Hepatocyte (in vitro differentiated cells): Measurements from ENCODE around the gene ATP8A2. TPM values are rescaled to one million over a fixed set of nuclear protein-coding genes. Genes with fewer than 3 reads are reported as not detected.
A peak's percentile ranks its signal among the peaks of the same experiment; 100 is the strongest.

Experiments
- DNase-seq: peaks from one replicate; pipeline ENCODE4 v3.0.0-alpha.2; 2016; ENCODE audit warnings: low spot score
- H2AFZ ChIP-seq: fragments of 200-600 bp; sonication (generic); 2 replicates; pipeline ENCODE4 v1.6.0; 2016; ENCODE audit warnings: antibody characterized with exemption, mild to moderate bottlenecking
- H3K27ac ChIP-seq: fragments of 200-600 bp; sonication (generic); 2 replicates; pipeline ENCODE4 v1.5.1; 2016; ENCODE audit warnings: mild to moderate bottlenecking
- H3K27me3 ChIP-seq: fragments of 200-600 bp; sonication (generic); 2 replicates; pipeline ENCODE4 v1.6.1; 2016
- H3K36me3 ChIP-seq: fragments of 200-600 bp; sonication (generic); replicated peaks from 2 replicates; pipeline ENCODE4 v1.5.1; 2016; ENCODE audit warnings: low read depth; ENCODE audit not compliant: insufficient read depth
- H3K4me1 ChIP-seq: fragments of 200-600 bp; sonication (generic); 2 replicates; pipeline ENCODE4 v1.5.1; 2016; ENCODE audit warnings: mild to moderate bottlenecking, moderate library complexity; ENCODE audit not compliant: insufficient read depth
- H3K4me2 ChIP-seq: fragments of 200-600 bp; sonication (generic); 2 replicates; pipeline ENCODE4 v1.6.0; 2016
- H3K4me3 ChIP-seq: fragments of 200-600 bp; sonication (generic); 2 replicates; pipeline ENCODE4 v1.5.1; 2016; ENCODE audit warnings: mild to moderate bottlenecking
- H3K79me2 ChIP-seq: fragments of 200-600 bp; sonication (generic); 2 replicates; pipeline ENCODE4 v1.6.0; 2017; ENCODE audit warnings: mild to moderate bottlenecking
- H3K9me2 ChIP-seq: fragments of 200-600 bp; sonication (generic); replicated peaks from 2 replicates; pipeline ENCODE4 v1.6.0; 2017; ENCODE audit warnings: mild to moderate bottlenecking; ENCODE audit not compliant: insufficient read depth
- H3K9me3 ChIP-seq: fragments of 200-600 bp; sonication (generic); 2 replicates; pipeline ENCODE4 v1.5.1; 2016; ENCODE audit warnings: low read depth, mild to moderate bottlenecking
- H4K20me1 ChIP-seq: fragments of 200-600 bp; sonication (generic); 2 replicates; pipeline ENCODE4 v1.6.0; 2016; ENCODE audit warnings: mild to moderate bottlenecking; ENCODE audit not compliant: insufficient read depth, poor library complexity, severe bottlenecking
- CTCF ChIP-seq: fragments of 200-600 bp; sonication (generic); IDR thresholded peaks from 2 replicates; pipeline ENCODE4 v1.5.1; 2016; ENCODE audit warnings: antibody characterized with exemption, mild to moderate bottlenecking; ENCODE audit not compliant: poor library complexity
- EZH2 ChIP-seq: fragments of 200-600 bp; sonication (generic); IDR thresholded peaks from 2 replicates; pipeline ENCODE4 v1.6.1; 2016; ENCODE audit warnings: antibody characterized with exemption, mild to moderate bottlenecking, borderline replicate concordance
- EZH2phosphoT487 ChIP-seq: fragments of 200-600 bp; sonication (generic); IDR thresholded peaks from one replicate; pipeline ENCODE4 v1.6.1; 2018; ENCODE audit warnings: antibody characterized with exemption, mild to moderate bottlenecking, low read depth, moderate library complexity; ENCODE audit not compliant: unreplicated experiment, severe bottlenecking
- WGBS: methylation state at CpG from one replicate; pipeline ENCODE4 v1.1.6; 2016; ENCODE audit warnings: low lambda C conversion rate; ENCODE audit errors: missing lambda C conversion rate; 5-methylcytosine and 5-hydroxymethylcytosine counted together
- polyA plus RNA-seq: library from polyadenylated mRNA; unstranded; fragments of >200 nt; fragmentation: Nextera tagmentation; extraction: Ambion mirVana; gene quantifications from 2 replicates; pipeline ENCODE4 v1.2.1, GENCODE V29; 2016
- total RNA-seq: library from RNA; depleted of rRNA; stranded (reverse); fragments of >200 nt; gene quantifications from 2 replicates; pipeline ENCODE4 v1.2.3, GENCODE V29; 2014

The ATP8A2 gene
- total and polyA plus RNA-seq, 2 experiments from 2014 or later: 2.1 to 3.1 TPM

GRCh38 chr13:25744178-25744577 lies 372.4 kb downstream of the ATP8A2 start:
- H3K4me2 ChIP-seq: no peak overlapping the region
- 60% methylated on average over 6 of the region's 6 CpGs for WGBS
- H3K79me2 ChIP-seq: no peaks in the 10 kb centered on the region
- TF ChIP-seq EZH2phosphoT487 (no peak), EZH2 (no peak), CTCF (no peak)
- H3K27me3 ChIP-seq: peaks cover 7% of the 10 kb centered on the region
- H2AFZ ChIP-seq: no peak overlapping the region
- no peak for DNase-seq
- H3K36me3 ChIP-seq: no peaks in the 10 kb centered on the region
- no peaks in the 10 kb centered on the region for H3K9me2 ChIP-seq
- no peak overlapping the region for H3K4me3 ChIP-seq
- H4K20me1 ChIP-seq: no peaks in the 10 kb centered on the region
- no peak overlapping the region for H3K27ac ChIP-seq
- peaks cover under 1% of the 10 kb centered on the region for H3K4me1 ChIP-seq
- no peaks in the 10 kb centered on the region for H3K9me3 ChIP-seq

- Histone ChIP-seq H3K9me2 (no peaks in the 10 kb centered on the region), H3K4me3 (no peak overlapping the region), H3K4me2 (no peak overlapping the region), H4K20me1 (no peaks in the 10 kb centered on the region), H3K27ac (no peak overlapping the region), H3K4me1 (no peaks in the 10 kb centered on the region), H2AFZ (no peak overlapping the region), H3K79me2 (no peaks in the 10 kb centered on the region), H3K36me3 (no peaks in the 10 kb centered on the region), H3K9me3 (no peaks in the 10 kb centered on the region), H3K27me3 (peaks cover 12% of the 10 kb centered on the region)
- TF ChIP-seq EZH2phosphoT487: no peak
- no peak for TF ChIP-seq CTCF
- TF ChIP-seq EZH2: no peak
- 67% methylated on average over 3 of the region's 3 CpGs for WGBS
- DNase-seq: no peak
Observed at GRCh38 chr13:25746131-25746530, 374.4 kb downstream of the ATP8A2 start.

- H2AFZ ChIP-seq: no peak overlapping the region
- H3K9me2 ChIP-seq: no peaks in the 10 kb centered on the region
- no peak overlapping the region for H3K27ac ChIP-seq
- H3K4me3 ChIP-seq: no peak overlapping the region
- H4K20me1 ChIP-seq: no peaks in the 10 kb centered on the region
- peak; percentile 45 for DNase-seq
- TF ChIP-seq EZH2 (no peak), EZH2phosphoT487 (no peak), CTCF (no peak)
- peaks cover 16% of the 10 kb centered on the region for H3K4me1 ChIP-seq
- peak overlapping the region; percentile 30 for H3K4me2 ChIP-seq
- no peaks in the 10 kb centered on the region for H3K36me3 ChIP-seq
- 71% methylated on average over 8 of the region's 8 CpGs for WGBS
- no peaks in the 10 kb centered on the region for H3K9me3 ChIP-seq
- H3K79me2 ChIP-seq: no peaks in the 10 kb centered on the region
- H3K27me3 ChIP-seq: peaks cover 14% of the 10 kb centered on the region
Observed at GRCh38 chr13:25752957-25753551, 381.3 kb downstream of the ATP8A2 start.

GRCh38 chr13:25753976-25754375 lies 382.2 kb downstream of the ATP8A2 start:
- DNase-seq: no peak
- no peak overlapping the region for H3K27ac ChIP-seq
- H3K4me3 ChIP-seq: no peak overlapping the region
- H3K9me3 ChIP-seq: no peaks in the 10 kb centered on the region
- H3K4me1 ChIP-seq: peaks cover 16% of the 10 kb centered on the region
- no peak for TF ChIP-seq CTCF
- 28% methylated on average over 7 of the region's 7 CpGs for WGBS
- no peaks in the 10 kb centered on the region for H3K36me3 ChIP-seq
- H4K20me1 ChIP-seq: no peaks in the 10 kb centered on the region
- peaks cover 18% of the 10 kb centered on the region for H3K27me3 ChIP-seq
- H2AFZ ChIP-seq: no peak overlapping the region
- H3K4me2 ChIP-seq: peak overlapping the region; percentile 32
- no peaks in the 10 kb centered on the region for H3K79me2 ChIP-seq
- H3K9me2 ChIP-seq: no peaks in the 10 kb centered on the region
